Right atrium auricular region (tissue), 2 donors: Measurements from ENCODE around the gene C14orf119. TPM values are rescaled to one million over a fixed set of nuclear protein-coding genes. Genes with fewer than 3 reads are reported as not detected.

Experiments
- DNase-seq: peaks from one replicate; pipeline ENCODE4 v3.0.0-alpha.2; 2019; ENCODE audit warnings: low spot score
- H3K27ac ChIP-seq, 2 donors: fragments of 200-600 bp; sonication (generic); 1 replicate in 1 of 2; 2 replicates in 1 of 2; pipeline ENCODE4 v1.5.1; 2016 to 2019
- H3K27me3 ChIP-seq, 2 donors: fragments of 200-600 bp; sonication (generic); one replicate each; pipeline versions ENCODE4 v1.5.1 to v1.6.0; 2017 to 2019
- H3K36me3 ChIP-seq: fragments of 200-600 bp; sonication (generic); one replicate; pipeline ENCODE4 v1.5.1; 2016
- H3K4me1 ChIP-seq, 2 donors: fragments of 200-600 bp; sonication (generic); one replicate each; pipeline versions ENCODE4 v1.5.1 to v1.6.0; 2017 to 2019
- H3K4me3 ChIP-seq, 2 donors: fragments of 200-600 bp; sonication (generic); 1 replicate in 1 of 2; 2 replicates in 1 of 2; pipeline ENCODE4 v1.5.1; 2017 to 2019; ENCODE audit warnings: mild to moderate bottlenecking in 1 of 2, moderate library complexity in 1 of 2
- H3K9me3 ChIP-seq, 2 donors: fragments of 200-600 bp; sonication (generic); one replicate each; pipeline ENCODE4 v1.5.1; 2019
- CTCF ChIP-seq, 2 donors: fragments of 200-600 bp; sonication (generic); IDR thresholded peaks; one replicate each; pipeline ENCODE4 v1.5.1; 2019; ENCODE audit warnings: antibody characterized with exemption in 2 of 2
- total RNA-seq, 2 donors: library from RNA; depleted of rRNA; stranded (reverse); fragments of >200 nt; gene quantifications; one replicate each; pipeline ENCODE4 v1.1.0, GENCODE V29; 2016

Gene C14orf119
- total RNA-seq, 2 donors from 2014 or later, result 13.5 to 23.7 TPM

- no peak overlapping the region for H3K4me3 ChIP-seq
- DNase-seq, result no peak
- no peaks in the 10 kb centered on the region for H3K27me3 ChIP-seq
- peaks cover 3% of the 10 kb centered on the region for H3K36me3 ChIP-seq
- no peak overlapping the region for H3K27ac ChIP-seq
- no peaks in the 10 kb centered on the region for H3K9me3 ChIP-seq
- TF ChIP-seq CTCF (IDR thresholded peaks at IDR 0.05), result no peak
- peaks cover 0 to 40% of the 10 kb centered on the region in 2 donors for H3K4me1 ChIP-seq
These were observed 53.4 kb downstream of the C14orf119 start for GRCh38 chr14:23148591-23149249.

- Histone ChIP-seq H3K9me3 (no peaks in the 10 kb centered on the region), H3K36me3 (peaks cover 3% of the 10 kb centered on the region), H3K4me3 (no peak overlapping the region), H3K4me1 (peaks cover 0 to 51% of the 10 kb centered on the region in 2 donors), H3K27me3 (no peaks in the 10 kb centered on the region), H3K27ac (no peak overlapping the region)
- DNase-seq, result no peak
- TF ChIP-seq CTCF (IDR thresholded peaks at IDR 0.05), result no peak
These were observed 54.4 kb downstream of the C14orf119 start for GRCh38 chr14:23149745-23150144.

Other genes starting within 250 kb of the C14orf119 start
- 100 to 1,000 TPM in 1 of 2 donors, 10 to 100 TPM in 1; 54.2 to 144 TPM for gene LRP10, start 223.8 kb upstream of the C14orf119 start, total RNA-seq
- not detected for gene REM2, start 212.3 kb upstream of the C14orf119 start, total RNA-seq
- 100 to 1,000 TPM in 1 of 2 donors, 10 to 100 TPM in 1; 76.5 to 774 TPM for gene RBM23, start 176.4 kb upstream of the C14orf119 start, total RNA-seq
- 10 to 100 TPM; 23.3 to 55.1 TPM for gene PRMT5, start 166.1 kb upstream of the C14orf119 start, total RNA-seq
- gene HAUS4, start 138.4 kb upstream of the C14orf119 start, total RNA-seq, result 10 to 100 TPM; 25.8 to 28.7 TPM
- gene AJUBA, start 113.0 kb upstream of the C14orf119 start, total RNA-seq, result 10 to 100 TPM in 1 of 2 donors, 1 to 10 TPM in 1; 5.8 to 24.6 TPM
- gene C14orf93, start 85.4 kb upstream of the C14orf119 start, total RNA-seq, result 1 to 10 TPM; 5.0 to 6.8 TPM
- 100 to 1,000 TPM; 105 to 122 TPM for gene PSMB5, start 60.6 kb upstream of the C14orf119 start, total RNA-seq
- not detected for gene PSMB11, start 53.3 kb upstream of the C14orf119 start, total RNA-seq
- 1 to 10 TPM; 1.3 to 1.4 TPM for gene CDH24, start 38.0 kb upstream of the C14orf119 start, total RNA-seq
- gene ACIN1, start 369 bp upstream of the C14orf119 start, total RNA-seq, result 10 to 100 TPM; 53.9 to 55.3 TPM
- gene CIROP, start 9.5 kb downstream of the C14orf119 start, total RNA-seq, result not detected
- not detected for gene CEBPE, start 23.8 kb downstream of the C14orf119 start, total RNA-seq
- 10 to 100 TPM; 11.9 to 23.7 TPM for gene SLC7A8, start 88.2 kb downstream of the C14orf119 start, total RNA-seq
- gene RNF212B, start 142.4 kb downstream of the C14orf119 start, total RNA-seq, result not detected
- gene HOMEZ, start 190.6 kb downstream of the C14orf119 start, total RNA-seq, result 10 to 100 TPM in 1 of 2 donors, 1 to 10 TPM in 1; 8.5 to 10.1 TPM
- 1 to 10 TPM; 2.7 to 3.9 TPM for gene PPP1R3E, start 207.4 kb downstream of the C14orf119 start, total RNA-seq
- 10 to 100 TPM; 26.8 to 36.3 TPM for gene BCL2L2, start 211.3 kb downstream of the C14orf119 start, total RNA-seq
- gene PABPN1, start 226.0 kb downstream of the C14orf119 start, total RNA-seq, result 10 to 100 TPM; 26.0 to 36.1 TPM